Caco-2 (cell line): Measurements from ENCODE around the gene TEAD1. TPM values are rescaled to one million over a fixed set of nuclear protein-coding genes. Genes with fewer than 3 reads are reported as not detected.
A peak's percentile ranks its signal among the peaks of the same experiment; 100 is the strongest.

ENCODE experiments used
- BruUV-seq: library from RNA; stranded (reverse); fragments of 400-500 nt; replicated peaks from 2 replicates; lab custom pipeline; 2021; lab: Mats Ljungman, UMichigan
- CTCF ChIA-PET: fragments of 300-600 bp; sonication (Branson Sonifier 250); formaldehyde crosslinking; loops from one replicate; lab custom pipeline; 2022; ENCODE audit warnings: antibody characterized with exemption; lab: Charles Lee
- POLR2A ChIA-PET: fragments of 300-600 bp; sonication (Branson Sonifier 250); formaldehyde crosslinking; loops from one replicate; lab custom pipeline; 2022; ENCODE audit warnings: antibody characterized with exemption; lab: Charles Lee
- DNase-seq, 2 experiments: peaks; one replicate each; pipeline versions ENCODE4 v3.0.0 to v3.0.0-alpha.2; 2020 to 2022
- H3K27me3 ChIP-seq: replicated peaks from 2 replicates; pipeline ENCODE4 v1.6.0; 2011; ENCODE audit warnings: low read length; ENCODE audit not compliant: control insufficient read depth, insufficient read depth
- H3K36me3 ChIP-seq: 2 replicates; pipeline ENCODE4 v1.5.1; 2011; ENCODE audit warnings: low read length; ENCODE audit not compliant: control insufficient read depth, insufficient read depth
- H3K4me1 ChIP-seq: fragments of 250-450 bp; sonication (Bioruptor Pico); 2 replicates; pipeline ENCODE4 v1.5.1; 2020; ENCODE audit warnings: mild to moderate bottlenecking
- H3K4me3 ChIP-seq: 2 replicates; pipeline ENCODE4 v1.5.1; 2011; ENCODE audit warnings: low read depth, mild to moderate bottlenecking, control low read depth, low read length
- H3K9me3 ChIP-seq: fragments of 250-450 bp; sonication (Bioruptor Pico); 2 replicates; pipeline ENCODE4 v1.5.1; 2020; ENCODE audit warnings: mild to moderate bottlenecking, moderate library complexity
- H3K27ac Mint-ChIP-seq: one replicate; pipeline ENCODE4 v1.8.0; 2022; ENCODE audit warnings: mixed read lengths; ENCODE audit not compliant: unreplicated experiment
- H3K27me3 Mint-ChIP-seq: one replicate; pipeline ENCODE4 v1.8.0; 2022; ENCODE audit warnings: mixed read lengths; ENCODE audit not compliant: insufficient read depth, unreplicated experiment
- H3K36me3 Mint-ChIP-seq: one replicate; pipeline ENCODE4 v1.8.0; 2022; ENCODE audit warnings: mild to moderate bottlenecking, mixed read lengths; ENCODE audit not compliant: insufficient read depth, unreplicated experiment
- H3K4me1 Mint-ChIP-seq: one replicate; pipeline ENCODE4 v1.8.0; 2022; ENCODE audit warnings: low read depth, mixed read lengths; ENCODE audit not compliant: unreplicated experiment
- H3K4me3 Mint-ChIP-seq: one replicate; pipeline ENCODE4 v1.8.0; 2022; ENCODE audit warnings: mild to moderate bottlenecking, moderate library complexity, mixed read lengths; ENCODE audit not compliant: unreplicated experiment
- H3K9me3 Mint-ChIP-seq: one replicate; pipeline ENCODE4 v1.8.0; 2022; ENCODE audit warnings: mixed read lengths; ENCODE audit not compliant: unreplicated experiment
- CTCF ChIP-seq, 2 experiments: fragments of 200-600 bp in 1 of 2; IDR thresholded peaks; 1 replicate in 1 of 2; 2 replicates in 1 of 2; pipeline versions ENCODE4 v1.5.1 to v1.8.0; 2011 to 2022; ENCODE audit warnings: antibody characterized with exemption in 1 of 2, control low read depth in 1 of 2, inconsistent platforms in 1 of 2, low read depth in 1 of 2, low read length in 1 of 2, mild to moderate bottlenecking in 1 of 2, moderate library complexity in 1 of 2; ENCODE audit not compliant: insufficient read depth in 1 of 2, severe bottlenecking in 1 of 2, unreplicated experiment in 1 of 2
- intact Hi-C: fragments of 100-400 bp; cut with micrococcal nuclease; formaldehyde crosslinking; loops from one replicate; pipeline ENCODE4 v1.10.0; 2022; ENCODE audit not compliant: unreplicated experiment
- total RNA-seq: library from RNA; stranded (reverse); gene quantifications from 2 replicates; pipeline ENCODE4 v1.2.3, GENCODE V29; 2022

The TEAD1 gene
- total RNA-seq, 1 experiment from 2014 or later, result 144 TPM

- H3K36me3 ChIP-seq, result peaks cover 1% of the 10 kb centered on the region; the same call in 1 of the 2 replicates
- DNase-seq, result no peak
- H3K27me3 ChIP-seq, result no peaks in the 10 kb centered on the region
- ChIA-PET CTCF (no interaction called here), POLR2A (no interaction called here)
- Mint-ChIP-seq H3K4me1 (peaks cover 41% of the 10 kb centered on the region), H3K36me3 (peaks cover 62% of the 10 kb centered on the region), H3K27ac (no peak overlapping the region), H3K4me3 (peak overlapping the region; percentile 79), H3K9me3 (no peaks in the 10 kb centered on the region), H3K27me3 (no peaks in the 10 kb centered on the region)
- no TSS peak for BruUV-seq
- intact Hi-C loops, result loop anchor here (10.0 kb wide), 1 partner anchor 342 kb away; no protein-coding TSS in a partner anchor
- no peak for TF ChIP-seq CTCF (IDR thresholded peaks at IDR 0.05; ENCODE audit: insufficient read depth in 1 of 2, low read depth in 1 of 2, low read length in 1 of 2, severe bottlenecking in 1 of 2, unreplicated experiment in 1 of 2)
- H3K4me1 ChIP-seq, result peaks cover 32% of the 10 kb centered on the region
- no peak overlapping the region for H3K4me3 ChIP-seq
- H3K9me3 ChIP-seq, result no peaks in the 10 kb centered on the region
Observed at GRCh38 chr11:12677131-12677530, 2.9 kb downstream of the TEAD1 start.

DNA sequence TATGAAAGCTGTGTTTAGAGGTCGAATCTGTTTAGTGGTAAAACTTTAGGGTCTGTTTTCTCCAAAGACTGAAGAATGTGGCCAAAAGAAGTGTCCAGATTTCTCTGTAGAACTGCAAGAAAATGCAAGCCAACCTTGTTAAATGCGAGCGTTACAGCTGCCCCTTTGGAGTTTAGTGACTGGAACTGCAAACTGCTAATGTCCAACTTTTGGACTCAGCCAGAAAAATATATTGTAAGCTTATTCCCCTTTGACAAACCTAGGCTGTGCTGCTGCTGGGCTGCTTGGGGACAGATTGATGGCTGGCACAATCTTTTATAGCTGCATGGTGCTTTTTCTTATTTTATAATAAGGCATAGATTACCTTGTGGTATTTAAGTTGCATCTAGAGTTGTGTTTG lies 3.9 kb downstream of the TEAD1 start:
- no peak overlapping the region for H3K27ac Mint-ChIP-seq
- POLR2A ChIA-PET, result interaction anchor here (1.1 to 1.6 kb wide), 2 partner anchors 125 to 167 kb away, joined by 3 to 4 read pairs; no protein-coding TSS in a partner anchor

GRCh38 chr11:12678991-12679390 lies 4.8 kb downstream of the TEAD1 start:
- no peaks in the 10 kb centered on the region for H3K27me3 Mint-ChIP-seq
- H3K27me3 ChIP-seq, result no peaks in the 10 kb centered on the region
- H3K4me3 ChIP-seq, result no peak overlapping the region
- DNase-seq, result no peak
- H3K4me3 Mint-ChIP-seq, result peak overlapping the region; percentile 35
- no peaks in the 10 kb centered on the region for H3K9me3 Mint-ChIP-seq
- POLR2A ChIA-PET, result interaction anchor here (1.1 to 1.6 kb wide), 2 partner anchors 124 to 166 kb away, joined by 3 to 4 read pairs; no protein-coding TSS in a partner anchor
- TF ChIP-seq CTCF (IDR thresholded peaks at IDR 0.05; ENCODE audit: insufficient read depth in 1 of 2, low read depth in 1 of 2, low read length in 1 of 2, severe bottlenecking in 1 of 2, unreplicated experiment in 1 of 2), result no peak
- H3K27ac Mint-ChIP-seq, result no peak overlapping the region
- peaks cover 51% of the 10 kb centered on the region for H3K4me1 ChIP-seq
- H3K36me3 ChIP-seq, result peaks cover 1% of the 10 kb centered on the region; the same call in 1 of the 2 replicates
- no peaks in the 10 kb centered on the region for H3K9me3 ChIP-seq
- H3K4me1 Mint-ChIP-seq, result peaks cover 59% of the 10 kb centered on the region
- CTCF ChIA-PET, result no interaction called here
- intact Hi-C loops, result loop anchor here (10.0 kb wide), 1 partner anchor 344 kb away; no protein-coding TSS in a partner anchor
- peaks cover 70% of the 10 kb centered on the region for H3K36me3 Mint-ChIP-seq
- BruUV-seq, result no TSS peak

More for the DNA sequence above, 3.9 kb downstream of the TEAD1 start:
- H3K27me3 Mint-ChIP-seq, result no peaks in the 10 kb centered on the region
- H3K4me3 ChIP-seq, result no peak overlapping the region
- no TSS peak for BruUV-seq
- peaks cover 69% of the 10 kb centered on the region for H3K36me3 Mint-ChIP-seq
- DNase-seq, result no peak
- TF ChIP-seq CTCF (IDR thresholded peaks at IDR 0.05; ENCODE audit: insufficient read depth in 1 of 2, low read depth in 1 of 2, low read length in 1 of 2, severe bottlenecking in 1 of 2, unreplicated experiment in 1 of 2), result no peak
- no peaks in the 10 kb centered on the region for H3K9me3 ChIP-seq
- H3K4me1 Mint-ChIP-seq, result peaks cover 50% of the 10 kb centered on the region
- no peaks in the 10 kb centered on the region for H3K9me3 Mint-ChIP-seq
- H3K4me3 Mint-ChIP-seq, result peak overlapping the region; percentile 79
- no peaks in the 10 kb centered on the region for H3K27me3 ChIP-seq
- peaks cover 42% of the 10 kb centered on the region for H3K4me1 ChIP-seq
- peaks cover 1% of the 10 kb centered on the region; the same call in 1 of the 2 replicates for H3K36me3 ChIP-seq
- intact Hi-C loops, result loop anchor here (10.0 kb wide), 1 partner anchor 343 kb away; no protein-coding TSS in a partner anchor
- CTCF ChIA-PET, result no interaction called here
